ENCODE results near the gene HLX.

The HLX gene

DNA sequence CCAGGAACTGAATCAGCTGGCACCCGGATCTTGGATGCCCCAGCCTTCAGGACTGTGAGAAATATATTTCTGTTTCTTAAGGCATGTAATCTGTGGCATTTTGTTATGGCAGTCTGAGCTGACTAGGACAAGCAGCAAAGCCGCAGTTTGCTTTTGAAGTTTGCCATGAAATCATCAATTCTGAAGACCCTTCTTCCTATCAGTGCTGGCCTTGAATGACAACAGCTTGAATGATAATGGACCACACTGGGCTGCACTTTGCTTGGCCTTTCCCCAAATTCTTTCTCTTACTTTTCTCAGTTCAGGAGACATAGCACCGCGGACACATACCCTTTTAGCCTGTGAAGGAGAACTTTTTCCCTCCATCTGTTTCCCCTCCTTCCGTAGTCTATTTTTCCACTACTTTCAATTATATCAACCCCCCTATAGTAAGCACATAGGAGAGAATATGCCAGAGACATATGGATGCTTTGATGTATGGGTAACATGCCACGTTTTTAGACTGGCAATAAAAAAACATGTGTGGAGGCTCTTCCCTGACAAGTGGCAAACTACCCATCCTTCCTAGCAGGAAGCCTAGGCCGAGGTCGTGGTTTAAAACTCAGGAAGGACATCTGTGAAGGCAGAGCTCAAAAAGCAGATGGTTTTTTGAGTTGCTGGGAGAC is 42.9 kb downstream of the HLX start:
- FAIRE-seq (no peak), DNase-seq (ENCODE audit: low spot score) (no peak)

DNA sequence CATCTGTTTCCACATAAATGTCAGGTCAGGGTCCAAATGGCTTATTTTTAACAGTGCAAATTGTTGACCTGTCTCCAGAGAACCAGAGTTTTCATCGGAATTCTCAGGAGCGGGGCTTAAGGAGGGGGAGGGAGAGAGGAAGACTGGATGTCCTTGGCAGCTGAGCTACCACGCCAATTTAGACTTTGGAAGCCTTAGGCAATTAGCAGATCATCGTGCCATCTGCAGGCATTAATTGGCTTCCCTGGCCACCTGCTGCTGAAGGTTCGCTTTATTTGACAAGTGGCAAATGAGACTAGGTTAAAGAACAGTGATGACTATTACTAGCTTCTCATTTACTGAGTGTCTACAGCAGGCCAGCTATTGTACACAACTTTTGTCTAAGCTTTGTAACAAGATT is 43.7 kb downstream of the HLX start:
- DNase-seq (ENCODE audit: low spot score) (no peak), FAIRE-seq (no peak)

DNA sequence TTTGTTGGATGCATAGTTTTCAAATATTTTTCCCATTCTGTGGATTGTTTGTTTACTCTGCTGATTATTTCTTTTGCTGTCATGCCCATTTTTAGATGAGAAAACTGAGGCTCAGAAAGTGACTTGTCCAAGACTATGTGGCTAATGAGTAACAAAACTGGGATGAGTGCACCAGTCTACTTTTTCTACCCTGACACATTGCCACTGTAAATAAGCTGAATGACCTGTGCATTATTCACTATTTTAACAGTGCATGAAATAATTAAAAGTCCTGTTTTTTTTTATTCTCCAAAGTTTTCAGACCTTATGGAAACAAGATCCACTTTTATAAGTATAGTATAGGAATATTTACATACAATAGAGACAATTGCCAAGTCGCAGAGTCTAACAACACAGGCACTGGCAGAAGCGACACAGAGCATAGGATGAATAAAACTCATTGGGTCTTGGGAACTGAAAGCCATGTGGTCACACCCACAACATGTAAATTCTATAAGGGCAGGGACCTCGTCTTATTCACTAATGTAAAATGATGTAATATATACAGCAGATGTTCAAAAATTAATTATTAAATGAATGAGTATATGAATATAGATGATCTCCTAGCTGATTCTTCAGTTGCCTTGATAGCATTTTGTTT is 45.2 kb downstream of the HLX start:
- DNase-seq (ENCODE audit: low spot score) (no peak), FAIRE-seq (no peak)

DNA sequence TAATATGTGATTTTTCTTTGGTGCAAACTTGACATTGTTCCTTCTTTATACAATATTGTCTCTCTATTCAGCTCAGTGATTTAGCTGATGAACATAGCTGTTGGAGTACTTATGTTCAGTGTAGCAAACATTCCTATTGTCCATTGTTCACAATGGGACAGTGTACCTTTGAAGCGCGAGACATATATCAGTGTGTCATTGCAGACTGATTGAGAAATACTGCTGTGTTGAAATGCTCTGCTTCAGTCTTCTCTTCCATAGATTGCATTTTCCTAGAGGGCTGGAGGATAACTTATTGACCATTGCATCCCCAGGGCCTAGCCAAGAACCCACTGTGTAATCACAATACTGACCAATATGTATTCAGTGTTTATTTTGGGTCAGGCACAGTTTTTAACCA is 46.5 kb downstream of the HLX start:
- FAIRE-seq (no peak), DNase-seq (ENCODE audit: low spot score) (no peak)

GRCh38 chr1:220926146-220926545 is 46.9 kb downstream of the HLX start:
- FAIRE-seq (no peak), DNase-seq (ENCODE audit: low spot score) (no peak)

- DNase-seq (ENCODE audit: low spot score) (no peak), FAIRE-seq (no peak)
Measured at GRCh38 chr1:220927442-220927841, 48.2 kb downstream of the HLX start.

DNA sequence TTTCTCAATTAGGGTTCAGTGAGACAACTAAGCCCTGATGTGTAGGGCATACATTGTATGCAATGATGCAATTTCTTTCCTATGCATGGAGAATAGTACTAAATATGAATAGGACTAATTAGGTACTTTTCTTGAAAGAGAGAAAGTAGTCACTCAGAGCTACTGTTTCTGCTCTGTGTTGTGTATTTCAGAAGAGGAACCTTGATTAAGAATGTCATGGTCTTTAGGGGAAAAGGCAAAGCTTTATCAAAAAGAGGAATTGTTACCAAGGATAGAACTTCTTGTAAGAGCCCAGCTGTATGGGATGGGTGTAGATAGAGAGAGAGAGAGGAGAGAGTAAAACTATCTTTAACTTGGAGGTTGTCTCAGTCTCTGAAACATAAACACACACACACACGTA is 49.1 kb downstream of the HLX start:
- FAIRE-seq, result no peak
- DNase-seq (ENCODE audit: low spot score), result no peak

GRCh38 chr1:220928725-220929300 is 49.6 kb downstream of the HLX start:
- FAIRE-seq (no peak), DNase-seq (ENCODE audit: low spot score) (no peak)

DNA sequence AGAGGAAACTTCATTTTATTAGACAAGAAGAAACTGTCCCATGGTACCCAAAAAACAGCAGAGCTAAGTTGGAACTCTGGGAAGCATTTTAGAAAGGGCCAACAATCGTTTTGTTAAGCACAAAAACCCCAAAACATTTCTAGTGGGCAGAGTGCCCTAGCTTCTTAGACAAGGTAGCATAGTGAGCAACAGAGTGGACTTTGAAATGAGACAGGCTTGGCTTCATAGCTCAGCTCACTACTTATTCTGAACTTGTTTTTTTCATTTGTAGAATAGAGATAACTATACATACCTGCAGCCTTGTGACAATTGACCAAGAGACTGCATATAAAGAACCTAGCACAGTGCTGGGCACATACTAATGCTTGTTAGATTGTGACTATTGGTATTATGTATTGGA is 50.1 kb downstream of the HLX start:
- no peak for DNase-seq (ENCODE audit: low spot score)
- FAIRE-seq, result no peak
